GM19438 (cell line): ENCODE measurements around the gene BAG1.

Source experiments
- ATAC-seq: cut with Tn5 transposase; IDR thresholded peaks from one replicate; pipeline ENCODE4 v1.9.1; 2021; ENCODE audit warnings: low read depth; ENCODE audit not compliant: unreplicated experiment

The BAG1 gene

DNA sequence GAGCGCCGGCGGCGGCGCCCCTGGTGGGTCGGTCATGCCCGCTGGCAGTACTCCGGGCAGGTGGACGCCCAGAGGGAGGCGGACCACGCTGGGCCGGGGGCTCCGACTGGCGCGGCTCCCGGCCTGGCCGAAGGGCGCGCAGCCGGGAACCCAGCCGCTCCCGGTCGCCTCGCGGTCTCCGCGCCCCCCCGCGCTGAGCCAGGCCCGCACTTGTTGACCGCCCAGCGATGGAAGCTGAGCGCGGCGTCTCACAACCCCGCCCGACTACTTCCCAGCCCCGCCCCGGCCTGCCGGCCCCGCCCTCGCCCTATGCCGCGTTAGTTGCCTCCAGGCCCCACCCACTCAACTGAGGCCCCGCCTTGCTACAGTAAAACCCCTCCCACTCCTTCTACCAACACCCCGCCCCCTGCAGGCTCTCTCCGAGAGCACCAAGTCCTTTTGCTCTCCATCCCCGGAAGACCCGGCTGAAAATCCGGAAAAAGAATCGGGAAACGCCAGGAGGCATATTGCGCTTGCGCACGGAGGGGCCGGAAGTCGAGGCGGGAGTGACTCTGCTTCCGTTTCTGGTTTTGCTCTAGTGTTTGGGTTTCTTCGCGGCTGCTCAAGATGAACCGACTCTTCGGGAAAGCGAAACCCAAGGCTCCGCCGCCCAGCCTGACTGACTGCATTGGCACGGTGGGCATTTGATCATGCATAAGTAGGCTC, at the start of gene BAG1, which contains the start of gene CHMP5:
Gene BAG1, minus strand, starts transcription at position 236 of the 705 bp plus-strand sequence.
Gene CHMP5, plus strand, starts transcription at position 577 of the 705 bp plus-strand sequence. Its CDS starts 30 bp downstream, at position 607.
- peak; percentile 83 for ATAC-seq

- ATAC-seq, result no peak
Observed at GRCh38 chr9:33311953-33312352, 47.4 kb upstream of the BAG1 start.

- ATAC-seq, result no peak
Observed at GRCh38 chr9:33310748-33311147, 46.2 kb upstream of the BAG1 start.

DNA sequence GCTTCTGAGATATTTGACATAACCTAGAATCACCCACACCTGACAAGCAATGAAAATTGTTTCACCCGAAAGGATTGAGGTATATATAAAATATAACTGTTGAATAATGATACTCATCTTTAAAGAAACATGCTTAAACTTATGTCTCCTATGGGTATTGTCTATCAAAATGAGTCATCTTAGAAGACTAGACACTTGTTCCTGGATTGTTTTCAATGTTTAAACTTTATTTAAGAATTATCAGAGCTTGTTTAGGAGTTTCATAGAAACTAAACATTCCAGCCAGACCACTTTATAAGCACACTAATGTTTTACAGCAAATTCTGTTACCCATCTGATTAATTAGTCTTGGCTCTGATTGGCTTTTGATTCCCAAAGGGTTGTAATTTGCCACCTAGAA, 45.4 kb upstream of the BAG1 start:
- no peak for ATAC-seq

- ATAC-seq, result no peak
Observed at GRCh38 chr9:33307067-33307466, 42.6 kb upstream of the BAG1 start.

GRCh38 chr9:33306037-33306436, 41.5 kb upstream of the BAG1 start:
- no peak for ATAC-seq

GRCh38 chr9:33304362-33304761, 39.9 kb upstream of the BAG1 start:
- ATAC-seq, result no peak

GRCh38 chr9:33300546-33300945, 36.0 kb upstream of the BAG1 start:
- ATAC-seq, result no peak

DNA sequence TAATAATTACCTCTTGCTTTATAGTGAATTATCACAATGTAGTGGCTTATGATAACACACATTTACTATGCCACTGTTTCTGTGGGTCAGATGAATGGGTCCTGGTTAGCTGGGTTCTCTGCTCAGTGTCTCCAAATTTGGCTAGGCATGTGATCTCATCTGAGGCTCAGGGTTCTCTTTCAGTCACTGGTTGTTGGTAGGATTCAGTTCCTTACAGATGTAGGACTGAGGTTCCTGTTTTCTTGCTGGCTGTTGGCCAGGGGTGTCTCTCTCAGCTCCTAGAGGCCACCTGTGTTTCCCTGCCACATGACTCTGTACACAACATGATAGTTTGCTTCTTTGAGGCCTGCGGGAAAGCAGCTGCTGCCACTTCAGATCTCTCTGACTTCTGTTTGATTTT, 32.9 kb upstream of the BAG1 start:
- peak; percentile 91 for ATAC-seq

DNA sequence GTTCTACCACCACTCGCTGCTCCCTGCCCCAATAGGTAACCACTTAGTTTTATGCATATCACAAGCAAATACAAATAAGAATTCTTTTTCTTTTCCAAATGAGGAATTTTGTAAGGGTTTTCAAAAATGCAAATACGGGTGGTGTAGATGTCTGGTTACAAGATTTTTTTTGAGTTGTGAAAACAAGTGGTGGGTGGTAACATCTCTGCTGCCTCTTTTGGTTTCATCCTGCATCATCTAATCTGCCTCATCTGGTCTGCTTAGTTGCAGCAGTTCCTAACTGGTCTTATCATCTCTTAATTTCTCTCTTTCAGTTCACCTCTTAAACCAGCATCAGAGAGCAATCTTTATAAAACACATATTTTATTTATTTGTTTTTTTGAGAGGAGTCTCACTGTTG, 31.1 kb upstream of the BAG1 start:
- no peak for ATAC-seq

- ATAC-seq, result no peak
Observed at GRCh38 chr9:33294670-33295432, 30.3 kb upstream of the BAG1 start.

- ATAC-seq, result no peak
Observed at GRCh38 chr9:33293782-33294181, 29.3 kb upstream of the BAG1 start.

DNA sequence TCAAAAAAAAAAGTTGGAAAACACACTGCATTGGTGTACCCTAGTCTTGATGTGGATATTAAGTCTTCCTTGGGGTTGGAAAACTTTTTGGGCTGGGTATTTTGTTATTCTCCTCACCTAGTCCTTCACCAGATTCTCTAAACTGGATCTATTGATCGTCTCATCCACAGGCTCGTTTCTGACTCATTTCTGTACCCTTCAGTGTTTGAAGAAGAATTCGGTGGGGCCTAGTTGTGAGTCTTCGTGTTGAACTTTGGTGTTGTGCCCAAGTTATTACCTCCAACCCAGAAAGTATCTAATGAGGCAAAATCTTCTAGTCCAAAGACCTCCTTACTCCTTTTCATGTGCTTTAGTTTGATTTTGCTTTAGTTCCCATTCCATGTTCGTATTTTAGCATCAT, 27.4 kb upstream of the BAG1 start:
- no peak for ATAC-seq

GRCh38 chr9:33291031-33291397, 26.5 kb upstream of the BAG1 start:
- no peak for ATAC-seq

- peak; percentile 85 for ATAC-seq
Observed at GRCh38 chr9:33290247-33291030, 25.9 kb upstream of the BAG1 start, which contains the start of gene NFX1. TSS of gene NFX1 (plus strand) at chr9:33290516. CDS start at chr9:33290573, 57 bp downstream.

DNA sequence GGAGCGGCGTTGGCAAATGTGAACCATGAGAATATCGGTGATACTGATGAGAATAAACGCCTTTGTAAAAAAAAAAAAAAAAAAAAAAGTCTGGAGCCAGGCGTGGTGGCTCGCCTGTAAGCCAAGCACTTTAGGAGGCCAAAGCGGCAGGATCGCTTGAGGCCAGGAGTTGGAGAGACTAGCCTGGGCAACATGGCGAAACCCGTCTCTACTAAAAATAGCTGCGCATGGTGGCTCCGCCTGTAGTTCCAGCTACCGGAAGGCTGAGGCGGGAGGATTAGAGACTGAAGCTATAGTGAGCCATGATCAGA, 25.4 kb upstream of the BAG1 start:
- peak; percentile 20 for ATAC-seq

GRCh38 chr9:33289496-33289895, 25.0 kb upstream of the BAG1 start:
- no peak for ATAC-seq

GRCh38 chr9:33288828-33289483, 24.4 kb upstream of the BAG1 start:
- no peak for ATAC-seq

- no peak for ATAC-seq
Observed at GRCh38 chr9:33288235-33288634, 23.7 kb upstream of the BAG1 start.

GRCh38 chr9:33287087-33287490, 22.6 kb upstream of the BAG1 start:
- ATAC-seq, result no peak

DNA sequence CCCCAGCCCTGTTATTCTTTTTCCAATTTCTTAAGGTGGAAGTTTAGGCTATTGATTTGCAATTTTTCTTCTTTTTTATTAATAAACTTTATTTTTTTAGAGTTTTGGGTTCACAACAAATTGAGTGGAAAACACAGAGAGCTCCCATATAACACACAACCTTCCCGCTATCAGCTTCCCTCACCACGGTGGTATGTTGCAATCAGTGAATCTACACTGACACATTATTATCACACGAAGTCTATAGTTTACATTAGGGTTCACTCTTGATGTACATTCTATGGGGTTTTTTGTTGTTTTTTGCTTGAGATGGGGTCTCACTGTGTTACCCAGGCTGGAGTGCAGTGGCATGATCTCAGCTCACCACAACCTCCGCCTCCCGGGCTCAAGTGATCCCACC, 21.0 kb upstream of the BAG1 start:
- ATAC-seq, result no peak
